GM18505 (cell line): Measurements from ENCODE around the gene PRKCZ.
"Not testable (repeated sequence)": the region's sequence is repeated elsewhere in the genome, so short reads cannot be mapped to it uniquely, and the experiment has no call there.

Experiments
- ATAC-seq: cut with Tn5 transposase; IDR thresholded peaks from one replicate; pipeline ENCODE4 v1.9.1; 2021; ENCODE audit not compliant: unreplicated experiment
- POLR2A ChIP-seq: IDR thresholded peaks from 4 replicates; pipeline ENCODE4 v1.6.1; 2011; ENCODE audit warnings: borderline replicate concordance; ENCODE audit not compliant: insufficient read depth, insufficient read length; ENCODE audit errors: extremely low read depth

The PRKCZ gene

GRCh38 chr1:2129256-2129943 lies 79.2 kb downstream of the PRKCZ start:
- TF ChIP-seq POLR2A = no peak
- ATAC-seq = no peak

GRCh38 chr1:2130156-2130555 lies 79.9 kb downstream of the PRKCZ start:
- TF ChIP-seq POLR2A = no peak
- ATAC-seq = no peak

GRCh38 chr1:2130871-2131289 lies 80.7 kb downstream of the PRKCZ start:
- no peak for ATAC-seq
- no peak for TF ChIP-seq POLR2A

GRCh38 chr1:2132222-2133038 lies 82.2 kb downstream of the PRKCZ start:
- TF ChIP-seq POLR2A = no peak
- ATAC-seq = no peak

- ATAC-seq = peak; percentile 82
Measured at GRCh38 chr1:2133039-2133878, 83.0 kb downstream of the PRKCZ start.

GRCh38 chr1:2133879-2134215 lies 83.6 kb downstream of the PRKCZ start:
- ATAC-seq = no peak
- TF ChIP-seq POLR2A = no peak

More at GRCh38 chr1:2133039-2133878, 83.0 kb downstream of the PRKCZ start:
- TF ChIP-seq POLR2A = no peak

DNA sequence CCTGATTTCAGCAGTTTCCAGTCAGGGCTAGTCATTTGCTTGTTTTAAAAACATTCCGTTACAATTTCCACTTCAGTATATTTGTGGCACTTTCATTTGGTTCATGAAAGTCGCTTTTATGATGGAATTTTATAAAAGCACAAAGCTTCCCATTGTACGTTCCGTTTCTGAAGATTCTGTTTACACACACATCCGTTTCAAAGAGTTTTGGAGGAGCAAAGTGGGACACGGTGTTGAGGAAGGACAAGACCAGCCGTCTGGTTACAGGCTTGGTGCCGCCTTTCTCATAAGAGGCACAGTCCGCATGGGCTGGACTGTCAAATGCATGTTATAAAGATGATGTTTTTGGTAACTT lies 84.0 kb downstream of the PRKCZ start:
- no peak for ATAC-seq
- no peak for TF ChIP-seq POLR2A

DNA sequence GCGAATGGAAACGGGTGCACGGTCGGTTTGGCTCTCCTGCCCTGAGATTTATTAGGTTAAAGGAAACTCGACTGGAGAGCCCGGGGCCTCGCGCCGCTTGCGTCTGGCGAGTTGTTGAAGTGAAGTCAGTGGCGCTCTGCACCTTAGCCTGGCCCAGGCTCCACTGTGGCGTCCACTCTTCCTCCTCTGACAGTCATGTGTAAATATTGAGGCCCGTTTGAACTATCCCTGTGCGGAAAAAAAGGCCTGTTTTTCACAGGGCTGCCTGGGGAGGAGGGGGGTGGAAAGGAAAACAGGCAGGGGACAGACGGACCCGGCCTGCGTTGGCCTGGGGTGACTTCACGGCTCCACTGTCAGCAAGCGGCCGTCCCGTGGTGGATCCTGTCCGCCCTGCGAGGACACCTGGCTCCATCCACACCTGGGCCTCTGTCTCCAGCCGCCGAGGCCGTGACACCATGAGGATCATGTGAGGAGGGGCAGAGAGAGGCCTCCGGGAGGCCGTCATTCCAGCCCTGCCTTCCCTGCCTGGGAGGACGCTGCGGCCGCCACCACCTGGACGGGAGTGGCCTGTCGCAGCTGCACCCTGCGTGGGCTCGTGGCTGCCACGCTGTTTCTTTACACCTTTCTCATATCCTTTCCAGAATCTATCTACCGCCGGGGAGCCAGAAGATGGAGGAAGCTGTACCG lies 84.6 kb downstream of the PRKCZ start:
- TF ChIP-seq POLR2A = no peak
- ATAC-seq = no peak

DNA sequence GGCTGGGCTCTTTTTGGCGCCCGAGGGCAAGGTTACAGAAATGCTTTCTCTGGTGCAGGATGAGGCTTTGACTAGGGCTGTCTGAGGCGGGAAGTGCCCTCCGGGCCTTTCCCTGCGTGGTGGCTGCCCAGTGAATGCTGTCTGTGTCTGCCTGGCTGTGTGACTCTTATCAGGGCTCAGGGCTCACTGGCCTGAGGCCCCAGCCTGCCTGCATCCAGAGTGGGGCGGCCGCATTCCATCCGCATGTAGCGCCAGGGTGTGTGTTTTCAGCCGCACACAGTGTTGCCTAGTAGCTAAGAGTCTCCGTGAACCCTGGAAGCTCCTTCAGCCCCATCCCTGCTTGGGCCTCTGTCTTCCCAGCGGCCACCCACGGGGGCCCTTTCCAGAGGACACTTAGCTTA lies 85.2 kb downstream of the PRKCZ start:
- no peak for TF ChIP-seq POLR2A
- ATAC-seq = no peak

GRCh38 chr1:2135941-2136340 lies 85.7 kb downstream of the PRKCZ start:
- ATAC-seq = no peak
- TF ChIP-seq POLR2A = no peak

DNA sequence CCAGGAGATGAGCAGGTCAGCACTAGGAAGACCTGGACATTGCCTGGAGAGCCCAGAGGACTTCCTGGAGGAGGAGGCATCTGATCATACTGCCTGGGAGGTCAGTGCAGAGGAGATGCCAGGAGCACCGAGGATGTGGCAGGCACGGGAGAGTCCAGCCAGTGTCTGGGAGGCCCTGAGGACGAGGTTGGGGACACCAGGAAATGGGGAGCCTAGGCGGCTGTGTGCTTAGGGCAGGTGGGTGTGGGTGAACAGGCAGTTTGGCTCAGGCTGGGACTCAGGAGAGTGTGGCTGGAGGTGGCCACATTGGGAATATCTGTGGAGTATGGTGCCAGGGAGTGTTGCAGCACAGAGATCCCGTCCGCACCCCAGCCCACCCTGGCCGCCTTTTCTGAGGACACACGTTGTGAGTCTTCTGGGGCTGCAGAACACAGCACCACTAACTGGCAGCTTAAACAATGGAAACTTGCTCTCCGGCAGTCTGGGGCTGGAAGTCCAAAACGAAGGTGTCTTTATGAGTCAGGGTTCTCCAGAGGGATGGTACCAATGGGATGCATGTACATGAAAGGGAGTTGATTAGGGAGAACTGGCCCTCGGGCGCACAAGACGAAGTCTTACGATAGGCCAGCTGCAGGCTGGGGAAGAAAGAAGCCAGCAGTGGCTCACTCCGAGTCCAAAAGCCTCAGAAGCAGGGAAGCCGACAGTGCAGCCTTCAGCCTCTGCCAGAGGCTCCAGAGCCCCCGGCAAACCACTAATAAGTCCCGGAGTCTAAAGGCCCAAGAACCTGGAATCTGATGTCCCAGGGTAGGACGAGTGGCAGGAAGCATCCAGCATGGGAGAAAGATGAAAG lies 86.4 kb downstream of the PRKCZ start:
- no peak for TF ChIP-seq POLR2A
- no peak for ATAC-seq

GRCh38 chr1:2137257-2138121 lies 87.3 kb downstream of the PRKCZ start:
- ATAC-seq = no peak
- no peak for TF ChIP-seq POLR2A

DNA sequence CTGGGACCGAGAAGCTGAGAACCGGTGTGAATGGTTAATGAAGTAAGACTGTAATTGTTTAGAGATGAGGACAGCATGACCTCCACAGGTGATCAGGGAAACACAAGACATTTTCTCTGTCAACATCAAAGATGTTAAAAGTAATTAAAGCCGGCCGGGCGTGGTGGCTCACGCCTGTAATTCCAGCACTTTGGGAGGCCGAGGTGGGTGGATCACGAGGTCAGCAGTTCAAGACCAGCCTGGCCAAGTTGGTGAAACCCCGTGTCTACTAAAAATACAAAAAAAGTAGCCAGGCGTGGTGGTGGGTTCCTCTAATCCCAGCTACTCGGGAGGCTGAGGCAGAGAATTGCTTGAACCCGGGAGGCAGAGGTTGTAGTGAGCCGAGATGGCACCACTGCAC lies 88.9 kb downstream of the PRKCZ start:
- ATAC-seq = not testable (repeated sequence)
